HG03139 (cell line): Measurements from ENCODE around the gene GRK6.

Experiments
- ATAC-seq: cut with Tn5 transposase; IDR thresholded peaks from one replicate; pipeline ENCODE4 v1.9.1; 2021; ENCODE audit not compliant: unreplicated experiment

Gene GRK6

DNA sequence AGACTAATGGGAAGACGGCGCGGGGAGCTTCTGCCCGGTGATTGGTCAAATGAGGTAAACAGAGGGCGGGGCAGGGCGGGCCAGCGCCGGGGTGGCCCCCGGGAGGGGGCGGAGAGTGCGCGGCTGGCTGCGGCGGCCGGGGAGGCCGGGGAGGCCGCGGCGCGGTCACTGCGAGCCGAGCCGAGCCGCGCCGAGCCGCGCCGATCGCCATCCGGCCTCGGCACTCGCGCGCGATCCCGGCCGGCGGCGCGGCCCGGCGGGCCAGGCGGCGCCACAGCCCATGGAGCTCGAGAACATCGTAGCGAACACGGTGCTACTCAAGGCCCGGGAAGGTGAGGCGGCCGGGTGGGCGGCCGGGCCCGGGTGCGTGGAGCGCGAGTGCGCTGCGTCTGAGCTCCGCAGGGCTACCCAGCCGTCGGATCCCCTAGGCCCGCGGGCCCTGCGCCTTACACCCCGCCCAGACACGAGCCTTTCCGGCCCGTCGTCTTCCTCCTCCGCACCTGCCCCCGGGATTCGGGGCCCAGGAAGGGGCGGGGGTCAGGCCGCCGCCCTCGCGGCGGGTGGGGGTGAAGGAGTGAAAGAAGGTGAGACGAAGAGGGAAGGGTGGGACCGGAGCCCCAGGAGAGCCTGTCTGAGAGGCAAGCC lies at the start of gene GRK6:
Gene GRK6, plus strand, starts transcription at position 111 of the 645 bp plus-strand sequence. Its CDS starts 170 bp downstream, at position 281.
- peak; percentile 10 for ATAC-seq

DNA sequence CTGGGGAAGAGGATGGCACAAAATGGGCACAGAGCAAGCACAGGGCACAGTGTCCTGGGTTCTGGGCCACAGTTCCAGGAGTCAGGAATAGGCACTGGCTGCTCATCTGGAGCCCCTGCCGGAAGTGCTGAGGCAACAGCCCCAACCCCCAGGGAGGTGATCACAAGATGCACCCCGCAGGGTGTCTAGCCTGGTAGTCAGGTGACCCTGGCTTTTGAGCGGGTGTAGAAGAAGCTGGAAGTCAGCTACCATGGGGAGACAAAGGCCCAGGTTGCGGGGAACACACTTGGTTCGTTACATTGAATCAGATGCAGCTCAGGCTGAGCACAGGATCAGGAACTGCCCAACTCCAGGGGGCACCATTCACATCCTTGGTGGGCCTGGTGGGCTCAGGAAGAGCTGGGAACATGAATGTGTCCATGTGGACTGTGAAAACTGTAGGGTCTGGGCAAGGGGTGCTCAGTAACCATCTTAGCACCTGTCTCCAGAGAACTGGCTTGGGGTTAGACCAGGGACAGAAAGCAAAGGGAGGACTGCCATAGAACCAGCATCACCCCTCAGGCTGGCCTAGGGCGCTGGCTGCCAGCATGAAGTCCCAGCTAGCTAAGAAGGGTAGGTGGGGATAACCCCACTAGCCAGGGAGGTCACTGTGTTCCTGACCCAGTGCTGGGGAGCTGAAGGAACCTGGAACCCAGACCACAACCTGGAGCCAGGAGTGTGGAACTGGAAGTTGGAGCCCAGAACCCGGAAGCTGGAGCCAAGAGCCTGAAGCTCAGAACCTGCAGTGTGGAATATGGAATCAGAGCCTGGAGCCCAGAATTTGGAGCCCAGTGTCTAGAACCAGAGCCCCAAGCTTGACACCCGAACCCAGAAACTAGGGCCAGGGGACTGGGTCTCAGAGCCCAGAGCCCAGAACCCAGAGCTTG lies 48.4 kb upstream of the GRK6 start:
- no peak for ATAC-seq

DNA sequence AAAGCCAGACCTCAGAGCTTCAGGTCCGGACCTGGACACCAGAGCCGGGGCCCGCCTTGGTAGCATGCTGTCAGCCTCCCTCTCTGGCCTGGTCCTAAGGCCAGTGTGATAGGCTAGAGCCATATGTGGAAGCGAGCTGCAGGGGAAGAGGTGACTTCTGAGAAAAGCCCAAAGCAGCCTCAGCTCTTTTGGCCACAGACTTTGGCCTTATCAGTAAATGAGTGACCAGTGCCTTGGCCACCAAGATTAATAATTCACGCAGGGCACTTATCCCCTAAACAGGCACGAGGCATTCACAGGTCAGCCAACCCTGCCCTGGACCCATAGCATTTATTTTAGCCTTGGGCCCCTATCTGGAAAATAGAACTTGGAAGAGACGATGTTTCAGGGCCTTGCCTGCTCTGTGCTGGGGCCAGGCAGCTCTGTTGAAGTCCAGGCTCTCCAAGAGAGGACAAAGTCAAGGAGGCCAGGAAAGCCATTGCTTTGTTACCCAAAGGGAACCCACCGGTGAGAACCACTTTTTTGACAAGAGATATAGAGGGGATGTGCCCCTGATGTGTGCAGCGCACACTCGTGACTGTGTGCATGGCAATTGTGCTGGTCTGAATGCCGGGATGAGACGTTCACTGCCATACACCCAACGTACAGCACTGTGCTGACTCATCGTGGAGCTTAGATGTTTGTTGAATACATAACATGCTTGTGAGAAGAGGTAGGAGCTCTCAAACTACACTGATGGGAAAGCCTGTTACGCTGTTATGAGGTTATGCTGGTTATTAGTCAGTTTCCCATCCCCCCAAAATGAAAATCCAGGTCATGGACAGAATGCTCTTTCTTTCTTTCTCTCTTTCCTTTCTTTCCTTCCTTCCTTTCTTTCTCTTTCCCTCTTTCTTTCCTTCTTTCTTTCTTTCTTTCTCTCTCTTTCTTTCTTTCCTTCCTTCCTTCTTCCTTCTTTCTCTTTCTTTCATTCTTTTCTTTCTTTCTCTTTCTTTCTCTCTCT lies 47.3 kb upstream of the GRK6 start:
- no peak for ATAC-seq

DNA sequence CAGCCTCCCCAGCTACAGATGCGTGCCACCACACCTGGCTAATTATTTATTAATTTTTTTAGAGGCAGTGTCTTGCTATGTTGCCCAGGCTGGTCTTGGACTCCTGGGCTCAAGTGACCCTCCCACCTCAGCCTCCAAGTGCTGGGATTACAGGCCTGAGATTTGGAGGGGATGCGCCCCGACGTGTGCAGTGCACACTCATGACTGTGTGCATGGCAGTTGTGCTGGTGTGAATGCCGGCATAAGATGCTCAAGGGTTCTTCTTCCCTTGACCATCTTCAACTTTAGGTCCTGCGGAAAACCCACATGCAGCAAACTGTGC lies 45.7 kb upstream of the GRK6 start:
- ATAC-seq: no peak

DNA sequence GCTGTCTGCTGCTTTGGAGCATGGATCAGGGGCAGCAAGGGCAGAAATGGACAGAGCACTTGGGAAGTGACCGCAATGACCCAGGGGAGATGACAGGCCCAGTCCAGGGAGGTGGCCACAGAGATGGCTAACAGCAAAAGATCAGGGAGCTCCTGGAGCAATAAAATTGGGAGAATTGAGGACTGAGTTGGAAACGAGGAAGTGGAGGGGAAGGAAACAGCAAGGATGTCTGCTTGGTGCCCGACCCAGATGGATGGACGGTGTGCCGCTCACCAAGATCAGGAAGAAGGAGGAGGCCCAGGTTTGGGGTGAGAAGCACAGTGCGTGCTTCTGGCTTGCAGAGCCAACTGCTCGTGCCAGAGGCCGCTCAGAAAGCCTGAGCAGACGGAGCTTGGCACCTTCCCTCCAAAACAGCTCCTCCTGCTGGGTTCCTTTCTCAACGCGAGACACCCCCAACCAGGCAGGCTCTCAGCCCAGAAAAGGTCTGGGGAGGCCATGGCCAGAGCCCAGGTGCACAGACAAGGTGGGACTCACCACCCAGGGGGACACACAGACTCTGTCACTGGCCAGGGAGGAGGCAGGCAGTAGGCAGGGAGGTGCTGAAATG lies 44.0 kb upstream of the GRK6 start:
- no peak for ATAC-seq

DNA sequence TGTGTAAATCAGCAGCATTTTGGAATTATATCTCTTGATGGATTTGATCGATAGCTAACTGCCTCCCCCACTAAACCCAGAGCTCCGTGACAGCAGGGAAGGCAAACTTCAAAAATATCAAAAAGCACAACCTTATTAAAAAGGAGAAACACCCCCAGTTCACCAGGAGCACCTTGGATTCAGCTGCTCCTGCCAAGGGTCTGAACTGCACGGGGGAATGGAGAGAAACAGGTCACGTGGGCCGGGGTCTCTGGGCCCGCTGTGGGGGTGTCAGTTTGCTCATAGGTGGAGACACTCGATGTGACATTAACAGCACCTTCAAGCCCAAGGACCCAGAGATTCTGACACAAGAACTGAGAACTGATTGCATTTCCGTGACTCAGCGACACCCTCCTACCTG lies 43.3 kb upstream of the GRK6 start:
- no peak for ATAC-seq

DNA sequence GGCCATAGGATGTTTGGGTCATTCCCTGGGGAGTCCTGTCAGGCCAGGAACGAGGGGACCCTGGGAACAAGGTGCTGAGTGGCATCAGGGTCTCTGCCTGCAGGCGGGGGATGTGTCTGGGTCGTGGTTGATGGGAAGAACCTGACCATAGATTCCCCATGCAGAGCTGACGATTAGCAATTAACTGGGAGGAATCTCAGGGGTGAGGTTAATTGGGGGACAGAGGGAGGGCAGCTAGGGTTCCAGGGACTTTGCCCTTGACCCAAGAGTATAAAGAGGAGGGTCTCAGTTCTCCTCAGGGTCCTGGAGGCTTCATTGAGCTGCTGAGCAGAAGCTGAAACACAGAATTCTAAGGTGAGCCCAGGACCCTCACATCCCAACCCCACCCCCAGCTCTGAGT lies 42.3 kb upstream of the GRK6 start, which contains the start of gene SLC34A1:
Gene SLC34A1, plus strand, starts transcription at position 301 of the 400 bp plus-strand sequence. CDS start 1,308 bp downstream, outside the sequence.
- ATAC-seq: no peak

DNA sequence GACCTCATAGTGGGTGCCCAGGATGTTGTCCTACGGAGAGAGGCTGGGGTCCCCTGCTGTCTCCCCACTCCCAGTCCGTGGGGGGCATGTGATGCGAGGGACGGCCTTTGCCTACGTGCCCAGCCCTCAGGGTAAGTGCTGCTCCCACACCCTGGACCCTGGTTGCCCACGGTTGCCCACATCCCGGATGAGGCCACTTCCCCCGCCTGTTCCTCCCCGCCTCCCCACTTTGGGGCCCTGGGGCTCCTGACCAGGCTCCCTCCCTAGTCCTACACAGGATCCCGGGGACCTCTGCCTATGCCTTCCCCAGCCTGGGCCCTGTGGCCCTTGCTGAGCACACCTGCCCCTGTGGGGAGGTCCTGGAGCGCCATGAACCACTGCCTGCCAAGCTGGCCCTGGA lies 40.8 kb upstream of the GRK6 start:
- no peak for ATAC-seq

DNA sequence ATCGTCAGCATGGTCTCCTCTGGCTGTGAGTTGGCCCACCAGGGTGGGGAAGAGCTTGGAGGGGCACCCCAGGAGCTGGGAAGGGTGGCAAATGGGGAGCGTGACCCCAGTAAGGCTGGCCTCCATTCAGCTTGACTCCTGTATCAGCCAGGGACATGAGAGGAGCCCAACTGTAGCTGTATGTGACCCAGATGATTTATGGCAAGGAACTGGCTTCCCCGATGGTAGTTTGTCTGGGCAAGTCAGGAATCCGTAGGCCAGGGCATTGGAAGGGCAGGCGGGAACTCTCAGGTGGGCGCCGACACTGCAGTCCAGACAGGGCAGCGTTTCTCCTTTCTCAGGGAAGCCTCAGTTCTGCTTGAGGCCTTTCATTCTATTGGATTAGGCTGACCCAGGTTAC lies 39.9 kb upstream of the GRK6 start:
- ATAC-seq: no peak

DNA sequence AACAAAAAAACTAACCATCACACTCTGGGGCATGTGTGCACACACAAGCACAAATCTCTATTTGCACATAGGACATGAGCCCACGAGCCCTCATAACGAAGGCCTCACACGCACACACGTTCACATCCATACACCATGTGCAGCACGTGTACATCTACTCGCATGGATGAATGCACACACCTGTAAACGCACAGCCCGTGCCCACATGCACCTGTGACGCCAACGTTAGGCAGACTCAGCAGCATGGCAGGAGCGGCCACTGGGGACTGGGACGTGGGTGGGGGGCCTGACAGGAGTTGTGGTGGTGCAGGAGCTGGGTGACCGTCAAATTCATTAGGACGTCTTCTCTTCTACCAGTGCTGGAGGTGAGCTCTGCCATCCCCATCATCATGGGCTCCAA lies 39.1 kb upstream of the GRK6 start:
- no peak for ATAC-seq

DNA sequence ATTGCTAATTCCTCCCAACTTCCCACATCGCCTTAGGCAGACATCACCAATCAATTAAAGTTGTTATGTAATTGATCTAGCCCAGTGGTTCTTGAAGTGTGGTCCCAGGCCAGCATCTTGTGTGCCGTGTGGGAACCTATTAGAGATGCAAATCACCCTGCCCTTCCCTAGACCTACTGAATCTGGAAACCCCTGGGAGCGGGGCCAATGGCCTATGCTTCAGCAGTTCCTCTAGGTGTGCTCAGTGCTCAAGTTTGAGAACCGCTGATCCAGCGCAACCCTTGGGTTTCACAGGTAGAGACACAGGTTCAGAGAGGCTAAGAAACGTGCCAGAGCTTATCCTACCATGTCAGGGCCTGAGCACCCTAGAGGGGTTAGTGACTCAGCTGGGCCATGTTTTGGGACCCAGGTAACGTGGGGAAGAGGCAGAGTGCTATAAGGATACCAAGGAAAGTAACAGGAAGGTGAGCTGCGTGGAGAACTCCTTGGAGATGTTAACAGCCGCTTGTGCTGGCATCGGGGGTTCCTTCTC lies 37.9 kb upstream of the GRK6 start:
- no peak for ATAC-seq

DNA sequence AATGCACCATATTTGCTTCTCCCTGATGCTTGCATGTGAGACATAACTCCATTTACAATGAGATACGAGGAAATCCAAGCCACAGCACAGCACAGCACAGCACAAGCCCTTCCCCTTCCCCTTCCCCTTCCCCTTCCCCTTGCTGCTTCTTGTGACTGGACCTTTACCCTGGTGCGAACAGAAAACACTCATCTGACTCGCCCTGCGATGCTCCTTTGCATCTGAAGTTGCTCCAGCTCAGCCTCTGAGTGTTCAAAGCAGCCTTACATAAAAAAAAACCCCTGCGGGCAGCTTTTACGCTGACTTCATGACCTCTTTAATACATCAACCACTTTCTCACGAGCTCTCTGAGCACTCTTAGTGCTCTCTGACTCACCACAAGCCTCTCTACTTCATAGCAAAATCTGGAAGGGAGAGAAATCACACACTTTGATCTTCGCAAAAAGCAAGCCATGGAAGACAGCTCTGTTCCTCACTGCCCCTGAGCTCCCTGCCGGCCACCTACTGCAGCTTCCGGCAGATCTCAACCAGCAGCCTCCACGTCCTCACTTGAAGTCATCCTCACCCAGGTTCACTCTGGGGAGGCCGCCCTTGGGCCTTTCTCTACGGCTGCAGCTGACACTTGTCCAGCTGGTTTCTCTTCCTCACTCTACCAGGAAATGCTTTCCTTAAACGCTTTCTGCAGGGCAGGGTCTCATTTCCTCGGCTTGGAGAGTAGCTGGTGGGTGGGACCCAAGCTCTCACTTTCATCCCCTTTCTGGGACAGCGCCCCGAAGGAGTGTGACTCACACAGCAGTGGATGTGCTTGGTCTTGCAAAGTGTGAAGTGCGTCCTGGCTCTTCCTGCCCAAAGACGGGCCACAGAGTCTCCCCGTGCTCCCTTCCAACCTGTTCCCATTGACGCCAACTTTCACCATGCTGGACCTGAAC lies 37.0 kb upstream of the GRK6 start:
- ATAC-seq: no peak

DNA sequence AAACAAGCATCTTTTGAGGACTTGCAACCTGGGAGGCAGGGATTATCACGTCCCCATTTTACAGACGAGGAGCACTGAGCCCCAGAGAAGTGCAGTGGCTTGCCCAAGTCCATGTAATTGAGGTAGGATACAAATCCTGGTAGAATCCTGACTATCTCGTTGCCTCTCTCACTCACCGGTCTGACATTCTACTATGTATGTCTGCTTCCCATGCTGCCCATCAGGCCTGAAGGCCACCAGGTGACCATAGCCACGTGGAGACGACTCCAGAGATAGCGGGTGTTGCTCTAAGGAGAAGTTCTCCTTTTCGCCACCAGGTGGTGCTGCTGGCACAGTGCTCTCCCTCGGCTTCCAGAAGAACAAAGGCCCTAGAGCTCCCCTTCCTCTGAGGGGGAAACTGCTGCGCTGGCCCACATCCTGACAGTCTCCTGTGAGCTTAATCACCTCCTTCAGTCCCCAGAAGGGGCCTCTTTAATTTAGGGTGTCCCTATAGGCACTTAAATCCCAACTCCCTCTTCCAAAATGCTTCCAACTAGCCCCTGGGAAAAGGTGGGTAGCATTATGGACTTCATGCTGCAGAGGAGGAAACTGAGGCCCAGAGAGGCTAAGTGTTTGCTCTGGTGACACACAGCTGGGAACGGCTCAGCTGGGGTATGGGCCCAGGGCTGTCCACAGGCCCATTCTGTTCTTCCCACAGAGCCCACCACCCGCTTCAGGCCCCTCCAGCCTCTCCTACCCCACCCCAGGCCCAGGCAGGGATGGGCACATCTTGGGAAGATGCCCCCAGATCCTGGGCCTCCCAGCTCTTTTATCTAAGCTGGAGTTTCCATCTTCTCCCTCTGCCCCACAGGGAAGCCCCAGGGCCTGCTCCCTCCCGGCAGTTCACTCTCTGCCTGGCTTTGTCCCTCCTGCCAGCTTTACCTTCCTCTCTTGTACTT lies 35.8 kb upstream of the GRK6 start:
- ATAC-seq: no peak

DNA sequence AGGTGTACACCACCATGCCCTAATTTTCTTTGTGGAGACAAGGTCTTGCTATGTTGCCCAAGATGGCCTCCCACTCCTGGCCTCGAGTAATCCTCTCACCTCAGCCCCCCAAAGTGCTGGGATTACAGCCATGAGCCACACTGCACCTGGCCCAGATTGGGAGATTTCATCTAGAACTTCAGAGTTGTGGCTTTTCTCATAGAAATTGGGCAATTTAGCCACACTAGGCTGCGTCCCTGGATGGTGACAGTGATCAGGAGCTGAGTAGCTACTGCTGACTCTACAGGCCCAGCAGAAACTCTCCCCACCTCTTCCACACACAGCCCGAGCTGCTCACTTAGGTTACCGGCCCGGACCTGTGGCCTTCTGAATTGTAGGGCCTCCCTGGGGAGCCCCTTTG lies 33.7 kb upstream of the GRK6 start:
- no peak for ATAC-seq

DNA sequence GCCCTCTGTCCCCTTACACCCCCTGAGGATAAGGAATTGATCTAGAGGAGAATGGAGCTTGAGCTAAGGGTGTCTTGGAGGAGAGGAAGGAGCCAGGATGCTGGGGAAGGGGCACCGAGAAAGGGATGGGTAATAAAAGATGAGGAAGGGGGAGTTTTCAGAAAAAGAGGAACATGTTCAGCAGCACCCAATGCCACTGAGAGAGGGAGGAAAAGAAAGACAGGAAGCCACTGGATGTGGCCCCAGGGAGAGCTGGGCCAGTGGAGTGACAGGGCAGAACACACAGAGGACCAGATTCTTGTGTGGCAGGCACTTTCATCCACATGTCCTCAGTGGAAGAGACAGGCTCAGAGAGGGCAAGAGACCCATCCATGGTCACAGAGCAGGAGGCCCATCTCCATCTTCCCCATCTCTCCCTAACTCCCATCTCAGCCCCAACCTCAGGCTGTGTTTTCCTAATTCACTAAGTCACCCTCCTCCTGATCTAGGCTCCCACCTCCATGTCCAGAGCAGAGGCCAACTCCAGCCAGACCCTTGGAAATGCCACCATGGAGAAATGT lies 33.2 kb upstream of the GRK6 start:
- no peak for ATAC-seq

DNA sequence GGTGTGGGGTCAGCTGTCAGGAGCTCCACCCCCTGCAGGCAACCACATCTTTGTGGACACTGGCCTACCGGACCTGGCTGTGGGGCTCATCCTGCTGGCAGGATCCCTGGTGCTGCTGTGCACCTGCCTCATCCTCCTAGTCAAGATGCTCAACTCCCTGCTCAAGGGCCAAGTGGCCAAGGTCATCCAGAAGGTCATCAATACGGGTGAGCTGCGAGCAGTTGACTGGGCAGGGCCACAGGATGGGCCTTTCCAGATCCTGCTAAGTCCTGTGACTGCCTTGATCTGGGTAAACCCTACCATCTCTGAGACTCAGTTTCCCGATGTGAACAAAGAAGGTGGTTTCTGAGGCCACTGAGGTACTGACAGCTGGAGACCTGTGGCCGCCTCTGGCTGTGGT lies 32.5 kb upstream of the GRK6 start:
- no peak for ATAC-seq

DNA sequence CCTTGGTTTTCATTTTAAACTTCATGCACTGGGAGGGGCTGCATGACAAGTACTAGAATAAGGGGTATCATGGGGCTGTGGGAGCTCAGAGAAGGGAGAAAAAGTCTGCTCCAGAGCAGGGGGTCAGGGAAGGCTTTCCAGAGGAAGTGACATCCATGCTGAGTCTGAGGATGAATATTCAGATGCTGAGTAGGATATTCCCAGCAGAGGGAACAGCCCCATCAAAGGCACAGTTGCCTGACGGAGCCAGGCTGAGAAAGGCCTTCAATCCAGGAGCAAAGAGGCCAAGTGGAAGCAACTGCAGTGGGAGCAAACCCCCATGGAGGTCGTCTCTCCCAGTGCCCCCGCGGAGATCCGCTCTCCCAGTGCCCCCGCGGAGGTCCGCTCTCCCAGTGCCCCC lies 30.4 kb upstream of the GRK6 start:
- ATAC-seq: no peak

DNA sequence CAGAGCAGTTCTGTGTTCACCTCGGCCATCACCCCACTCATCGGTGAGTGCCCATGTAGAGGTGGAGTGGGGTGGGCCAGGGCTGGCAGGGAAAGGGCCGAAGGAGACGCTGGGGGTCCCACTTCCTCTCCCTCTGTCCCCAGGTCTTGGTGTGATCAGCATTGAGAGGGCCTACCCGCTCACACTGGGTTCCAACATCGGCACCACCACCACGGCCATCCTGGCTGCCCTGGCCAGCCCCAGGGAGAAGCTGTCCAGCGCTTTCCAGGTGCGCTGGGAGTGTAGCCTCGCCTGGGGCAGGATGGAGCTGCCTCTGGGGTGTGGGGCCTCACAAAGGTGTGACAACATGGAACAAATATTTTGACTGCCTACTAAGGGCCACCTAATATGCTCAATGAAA lies 29.7 kb upstream of the GRK6 start:
- ATAC-seq: no peak
